Measurements from ENCODE around the gene BHLHE41.

DNA sequence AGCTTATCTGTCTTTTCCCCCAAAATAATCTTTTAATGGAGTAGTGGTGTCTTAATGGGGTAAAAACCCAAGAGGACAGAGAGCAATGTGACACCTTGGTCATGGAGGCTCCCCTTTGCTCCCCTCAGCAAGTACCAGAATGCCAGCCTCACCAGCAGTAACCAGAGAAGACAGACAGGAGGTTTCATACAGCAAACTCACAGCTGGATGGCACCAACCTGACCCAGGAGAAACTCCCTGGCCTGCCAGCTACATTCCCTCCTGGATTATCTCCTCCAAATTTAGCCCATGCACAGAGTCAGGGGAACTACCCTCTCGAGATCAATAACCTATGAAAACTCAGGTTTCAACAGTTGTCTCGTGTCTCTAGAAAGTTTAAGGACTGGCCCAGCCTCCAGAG, 15.9 kb downstream of the BHLHE41 start:
- TF ChIP-seq, protein P1, sequence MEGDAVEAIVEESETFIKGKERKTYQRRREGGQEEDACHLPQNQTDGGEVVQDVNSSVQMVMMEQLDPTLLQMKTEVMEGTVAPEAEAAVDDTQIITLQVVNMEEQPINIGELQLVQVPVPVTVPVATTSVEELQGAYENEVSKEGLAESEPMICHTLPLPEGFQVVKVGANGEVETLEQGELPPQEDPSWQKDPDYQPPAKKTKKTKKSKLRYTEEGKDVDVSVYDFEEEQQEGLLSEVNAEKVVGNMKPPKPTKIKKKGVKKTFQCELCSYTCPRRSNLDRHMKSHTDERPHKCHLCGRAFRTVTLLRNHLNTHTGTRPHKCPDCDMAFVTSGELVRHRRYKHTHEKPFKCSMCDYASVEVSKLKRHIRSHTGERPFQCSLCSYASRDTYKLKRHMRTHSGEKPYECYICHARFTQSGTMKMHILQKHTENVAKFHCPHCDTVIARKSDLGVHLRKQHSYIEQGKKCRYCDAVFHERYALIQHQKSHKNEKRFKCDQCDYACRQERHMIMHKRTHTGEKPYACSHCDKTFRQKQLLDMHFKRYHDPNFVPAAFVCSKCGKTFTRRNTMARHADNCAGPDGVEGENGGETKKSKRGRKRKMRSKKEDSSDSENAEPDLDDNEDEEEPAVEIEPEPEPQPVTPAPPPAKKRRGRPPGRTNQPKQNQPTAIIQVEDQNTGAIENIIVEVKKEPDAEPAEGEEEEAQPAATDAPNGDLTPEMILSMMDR (conservative IDR thresholded peaks at IDR 0.05; ENCODE audit: low read depth, low read length): no peak
- TF ChIP-seq EZH2 (IDR thresholded peaks at IDR 0.05; ENCODE audit: borderline replicate concordance, low read depth, low read length, poor library complexity, severe bottlenecking): no peak

Data from A673 (cell line).